ENCODE results near the gene FAT1. TPM values are rescaled to one million over a fixed set of nuclear protein-coding genes. Genes with fewer than 3 reads are reported as not detected.

Gene FAT1
- total and polyA plus RNA-seq, 2 donors (not counting 3 experiments of a cell fraction or from before 2014, with no cell fraction given): 9.2 to 9.8 TPM

DNA sequence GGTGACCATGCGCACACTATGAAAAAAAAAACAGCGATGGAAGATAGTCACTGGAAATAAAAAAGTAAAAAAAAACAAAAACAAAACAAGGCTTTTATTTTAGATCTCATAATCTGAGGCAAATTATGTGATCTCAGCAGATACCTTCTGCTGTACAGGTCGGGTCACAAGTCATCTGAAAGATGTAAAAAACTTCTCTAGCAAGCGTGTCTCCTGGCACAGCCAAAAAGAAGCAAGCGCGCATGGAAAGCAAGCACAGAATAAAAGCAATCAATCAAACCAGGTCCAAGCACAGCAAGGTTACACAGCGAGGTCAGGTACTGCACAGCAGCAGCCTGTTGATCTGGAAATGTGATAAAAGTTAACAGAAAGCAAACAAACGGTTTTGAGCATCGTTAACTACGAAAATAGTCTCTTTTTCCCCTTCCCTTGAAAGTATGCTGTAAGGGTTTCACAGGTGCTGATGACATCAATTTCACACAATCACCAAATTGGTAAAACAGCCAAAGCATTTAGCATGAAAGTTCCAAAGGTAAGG, 89.0 kb downstream of the FAT1 start:
- BruUV-seq (replicated peaks): no TSS peak
- no peak overlapping the region for H3K4me3 ChIP-seq (replicated peaks in 1 of 3; ENCODE audit: insufficient read depth in 1 of 3, low read depth in 1 of 3, low read length in 3 of 3)
- H3K79me2 ChIP-seq (ENCODE audit: control insufficient read depth, insufficient read depth, low read length): no peaks in the 10 kb centered on the region
- TF ChIP-seq FOS (IDR thresholded peaks at IDR 0.05; ENCODE audit: borderline replicate concordance, insufficient read depth, low read length) (no peak), JUN (IDR thresholded peaks at IDR 0.05; ENCODE audit: borderline replicate concordance, insufficient read depth, insufficient read length, low read depth) (no peak)
- no peak overlapping the region for H3K27ac ChIP-seq (ENCODE audit: insufficient read depth, low read depth, low read length)
- no peaks in the 10 kb centered on the region for H4K20me1 ChIP-seq (replicated peaks; ENCODE audit: control insufficient read depth, extremely low read depth, insufficient read depth, low read length)
- FAIRE-seq: no peak
- no peaks in the 10 kb centered on the region for H3K9me1 ChIP-seq (replicated peaks; ENCODE audit: control insufficient read depth, extremely low read depth, insufficient read depth, low read length)
- no peaks in the 10 kb centered on the region for H3K9me3 ChIP-seq (replicated peaks; ENCODE audit: control insufficient read depth, insufficient read depth, low read length)
- ChIA-PET CTCF (no interaction called here), POLR2A (no interaction called here)
- DNase-seq (ENCODE audit: low read depth, low spot score): no peak
- H3K27me3 ChIP-seq (ENCODE audit: control insufficient read depth in 2 of 2, insufficient read depth in 2 of 2, low read length in 2 of 2): no peaks in the 10 kb centered on the region
- no peak overlapping the region for H2AFZ ChIP-seq (ENCODE audit: low read depth, low read length)
- no peak overlapping the region for H3K4me2 ChIP-seq (ENCODE audit: insufficient read depth, low read length)
- dilution Hi-C loops (cut with MboI; ENCODE audit: extremely low pct_ligation_motif_present, low sequenced_read_pairs) (no loop called here), intact Hi-C loops (cut with micrococcal nuclease) (no loop called here)
- H3K9ac ChIP-seq (replicated peaks; ENCODE audit: extremely low read depth, insufficient read depth, low read length): no peak overlapping the region
- H3K36me3 ChIP-seq (ENCODE audit: control insufficient read depth in 2 of 2, extremely low read depth in 1 of 2, insufficient read depth in 2 of 2, low read length in 2 of 2): no peaks in the 10 kb centered on the region
- no peaks in the 10 kb centered on the region for H3K4me1 ChIP-seq (ENCODE audit: control insufficient read depth, extremely low read depth, insufficient read depth, low read length)

DNA sequence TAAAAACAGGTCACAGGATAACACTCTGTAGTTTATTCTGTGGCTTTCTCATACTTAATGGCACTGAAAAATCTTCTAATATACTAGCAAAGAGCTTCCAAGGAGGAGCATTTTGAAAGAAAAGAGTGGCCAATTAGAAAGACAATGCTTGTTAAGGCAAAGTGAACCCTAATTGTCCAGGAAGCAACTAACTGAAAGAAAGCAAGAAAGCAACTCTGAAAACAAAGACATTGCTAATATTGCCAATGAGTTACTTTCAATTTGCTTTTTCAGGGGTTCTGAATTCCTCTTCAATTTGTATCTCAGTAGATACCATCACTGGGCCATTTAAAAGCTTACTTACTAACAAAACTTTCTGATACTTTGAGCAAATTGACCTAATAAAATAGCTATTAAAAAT, 89.8 kb downstream of the FAT1 start:
- no peak overlapping the region for H2AFZ ChIP-seq (ENCODE audit: low read depth, low read length)
- H3K4me2 ChIP-seq (ENCODE audit: insufficient read depth, low read length): no peak overlapping the region
- ChIA-PET POLR2A (no interaction called here), CTCF (no interaction called here)
- no peaks in the 10 kb centered on the region for H3K9me1 ChIP-seq (replicated peaks; ENCODE audit: control insufficient read depth, extremely low read depth, insufficient read depth, low read length)
- H3K27ac ChIP-seq (ENCODE audit: insufficient read depth, low read depth, low read length): no peak overlapping the region
- DNase-seq (ENCODE audit: low read depth, low spot score) (no peak), FAIRE-seq (no peak)
- no peaks in the 10 kb centered on the region for H4K20me1 ChIP-seq (replicated peaks; ENCODE audit: control insufficient read depth, extremely low read depth, insufficient read depth, low read length)
- intact Hi-C loops (cut with micrococcal nuclease) (no loop called here), dilution Hi-C loops (cut with MboI; ENCODE audit: extremely low pct_ligation_motif_present, low sequenced_read_pairs) (no loop called here)
- no peaks in the 10 kb centered on the region for H3K27me3 ChIP-seq (ENCODE audit: control insufficient read depth in 2 of 2, insufficient read depth in 2 of 2, low read length in 2 of 2)
- TF ChIP-seq JUN (IDR thresholded peaks at IDR 0.05; ENCODE audit: borderline replicate concordance, insufficient read depth, insufficient read length, low read depth): no peak
- no peak for TF ChIP-seq POLR2A (IDR thresholded peaks at IDR 0.05; ENCODE audit: low read depth, low read length)
- TF ChIP-seq, protein P1, sequence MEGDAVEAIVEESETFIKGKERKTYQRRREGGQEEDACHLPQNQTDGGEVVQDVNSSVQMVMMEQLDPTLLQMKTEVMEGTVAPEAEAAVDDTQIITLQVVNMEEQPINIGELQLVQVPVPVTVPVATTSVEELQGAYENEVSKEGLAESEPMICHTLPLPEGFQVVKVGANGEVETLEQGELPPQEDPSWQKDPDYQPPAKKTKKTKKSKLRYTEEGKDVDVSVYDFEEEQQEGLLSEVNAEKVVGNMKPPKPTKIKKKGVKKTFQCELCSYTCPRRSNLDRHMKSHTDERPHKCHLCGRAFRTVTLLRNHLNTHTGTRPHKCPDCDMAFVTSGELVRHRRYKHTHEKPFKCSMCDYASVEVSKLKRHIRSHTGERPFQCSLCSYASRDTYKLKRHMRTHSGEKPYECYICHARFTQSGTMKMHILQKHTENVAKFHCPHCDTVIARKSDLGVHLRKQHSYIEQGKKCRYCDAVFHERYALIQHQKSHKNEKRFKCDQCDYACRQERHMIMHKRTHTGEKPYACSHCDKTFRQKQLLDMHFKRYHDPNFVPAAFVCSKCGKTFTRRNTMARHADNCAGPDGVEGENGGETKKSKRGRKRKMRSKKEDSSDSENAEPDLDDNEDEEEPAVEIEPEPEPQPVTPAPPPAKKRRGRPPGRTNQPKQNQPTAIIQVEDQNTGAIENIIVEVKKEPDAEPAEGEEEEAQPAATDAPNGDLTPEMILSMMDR (IDR thresholded peaks at IDR 0.05; ENCODE audit: extremely low read depth in 1 of 2, insufficient read depth in 1 of 2, low read depth in 1 of 2, low read length in 2 of 2): no peak
- H3K79me2 ChIP-seq (ENCODE audit: control insufficient read depth, insufficient read depth, low read length): no peaks in the 10 kb centered on the region
- no peaks in the 10 kb centered on the region for H3K9me3 ChIP-seq (replicated peaks; ENCODE audit: control insufficient read depth, insufficient read depth, low read length)
- no peaks in the 10 kb centered on the region for H3K4me1 ChIP-seq (ENCODE audit: control insufficient read depth, extremely low read depth, insufficient read depth, low read length)
- H3K4me3 ChIP-seq (replicated peaks in 1 of 3; ENCODE audit: insufficient read depth in 1 of 3, low read depth in 1 of 3, low read length in 3 of 3): no peak overlapping the region
- BruUV-seq (replicated peaks): no TSS peak
- no peaks in the 10 kb centered on the region for H3K36me3 ChIP-seq (ENCODE audit: control insufficient read depth in 2 of 2, extremely low read depth in 1 of 2, insufficient read depth in 2 of 2, low read length in 2 of 2)
- no peak overlapping the region for H3K9ac ChIP-seq (replicated peaks; ENCODE audit: extremely low read depth, insufficient read depth, low read length)
